Liver (tissue), 9 donors: Measurements from ENCODE around the gene KIFC1. TPM values are rescaled to one million over a fixed set of nuclear protein-coding genes. Genes with fewer than 3 reads are reported as not detected.
A peak's percentile ranks its signal among the peaks of the same experiment; 100 is the strongest.

Source experiments
- DNase-seq: peaks from one replicate; pipeline ENCODE4 v3.0.0-alpha.2; 2017; ENCODE audit warnings: low spot score
- H3K27ac ChIP-seq, 2 donors: one replicate each; pipeline ENCODE4 v1.7.0; 2013; ENCODE audit warnings: inconsistent platforms in 2 of 2, low read length in 2 of 2, control low read depth in 1 of 2, low read depth in 1 of 2, mild to moderate bottlenecking in 1 of 2
- H3K27me3 ChIP-seq, 4 donors: one replicate each; pipeline versions ENCODE4 v1.6.1 to v1.7.0; 2013; ENCODE audit warnings: low read length in 3 of 4, inconsistent platforms in 1 of 4, mild to moderate bottlenecking in 1 of 4, moderate library complexity in 1 of 4; ENCODE audit not compliant: control insufficient read depth in 4 of 4, insufficient read depth in 4 of 4
- H3K36me3 ChIP-seq, 4 donors: one replicate each; pipeline versions ENCODE4 v1.6.1 to v1.7.0; 2013; ENCODE audit warnings: low read length in 3 of 4, mild to moderate bottlenecking in 3 of 4, low read depth in 1 of 4, moderate library complexity in 1 of 4; ENCODE audit not compliant: control insufficient read depth in 4 of 4, insufficient read depth in 3 of 4
- H3K4me1 ChIP-seq, 4 donors: one replicate each; pipeline versions ENCODE4 v1.6.1 to v1.7.0; 2013; ENCODE audit warnings: low read length in 3 of 4, mild to moderate bottlenecking in 3 of 4, moderate library complexity in 1 of 4; ENCODE audit not compliant: control insufficient read depth in 4 of 4, insufficient read depth in 4 of 4
- H3K4me3 ChIP-seq, 3 donors: one replicate each; pipeline versions ENCODE4 v1.6.1 to v1.7.0; 2013; ENCODE audit warnings: low read length in 3 of 3, control low read depth in 1 of 3, low read depth in 1 of 3, mild to moderate bottlenecking in 1 of 3
- H3K9ac ChIP-seq, 2 donors: one replicate each; pipeline ENCODE4 v1.7.0; 2013; ENCODE audit warnings: low read length in 2 of 2, mild to moderate bottlenecking in 2 of 2, moderate library complexity in 2 of 2, control low read depth in 1 of 2, low read depth in 1 of 2
- H3K9me3 ChIP-seq, 4 donors: one replicate each; pipeline versions ENCODE4 v1.6.1 to v1.7.0; 2013; ENCODE audit warnings: low read length in 3 of 4; ENCODE audit not compliant: control insufficient read depth in 4 of 4
- CTCF ChIP-seq: fragments of 150-350 bp; IDR thresholded peaks from 2 replicates; pipeline ENCODE4 v1.5.1; 2017; ENCODE audit warnings: improper control_type of control experiment, low read depth, low read length; ENCODE audit not compliant: missing input control
- EGR1 ChIP-seq, 2 donors: IDR thresholded peaks; 2 replicates each; pipeline ENCODE4 v1.6.1; 2016 to 2018; ENCODE audit warnings: antibody characterized with exemption in 2 of 2, low read depth in 2 of 2
- FOXA1 ChIP-seq: IDR thresholded peaks from 2 replicates; pipeline ENCODE4 v1.6.1; 2016; ENCODE audit warnings: antibody characterized with exemption
- GABPA ChIP-seq, 2 donors: IDR thresholded peaks in 1 of 2; conservative IDR thresholded peaks in 1 of 2; 2 replicates each; pipeline ENCODE4 v1.6.1; 2016; ENCODE audit warnings: antibody characterized with exemption in 2 of 2, mild to moderate bottlenecking in 1 of 2, moderate library complexity in 1 of 2
- HNF4A ChIP-seq, 2 donors: conservative IDR thresholded peaks; 2 replicates each; pipeline ENCODE4 v1.6.1; 2016; ENCODE audit warnings: antibody characterized with exemption in 2 of 2, mild to moderate bottlenecking in 2 of 2
- JUND ChIP-seq, 2 donors: IDR thresholded peaks; 2 replicates each; pipeline ENCODE4 v1.6.1; 2016; ENCODE audit warnings: antibody characterized with exemption in 2 of 2
- MAX ChIP-seq: IDR thresholded peaks from 2 replicates; pipeline ENCODE4 v1.6.1; 2016; ENCODE audit warnings: antibody characterized with exemption
- RAD21 ChIP-seq, 2 donors: IDR thresholded peaks; 2 replicates each; pipeline ENCODE4 v1.6.1; 2016; ENCODE audit warnings: antibody characterized with exemption in 2 of 2, mild to moderate bottlenecking in 2 of 2
- REST ChIP-seq: IDR thresholded peaks from 2 replicates; pipeline ENCODE4 v1.6.1; 2016; ENCODE audit warnings: antibody characterized with exemption, mild to moderate bottlenecking
- RXRA ChIP-seq, 2 donors: IDR thresholded peaks; 2 replicates each; pipeline ENCODE4 v1.6.1; 2017 to 2018; ENCODE audit warnings: antibody characterized with exemption in 2 of 2, mild to moderate bottlenecking in 1 of 2
- SP1 ChIP-seq: IDR thresholded peaks from 2 replicates; pipeline ENCODE4 v1.6.1; 2018; ENCODE audit warnings: antibody characterized with exemption, mild to moderate bottlenecking
- TAF1 ChIP-seq: conservative IDR thresholded peaks from 2 replicates; pipeline ENCODE4 v1.6.1; 2016; ENCODE audit warnings: antibody characterized with exemption, mild to moderate bottlenecking
- YY1 ChIP-seq: IDR thresholded peaks from 2 replicates; pipeline ENCODE4 v1.6.1; 2016; ENCODE audit warnings: antibody characterized with exemption, mild to moderate bottlenecking
- WGBS: extraction: QIAGEN DNeasy Blood & Tissue Kit; methylation state at CpG from one replicate; pipeline ENCODE4 v1.1.7; 2013; 5-methylcytosine and 5-hydroxymethylcytosine counted together
- polyA plus RNA-seq, 2 donors: library from polyadenylated mRNA; stranded (reverse) in 1 of 2; unstranded in 1 of 2; fragments of 200-250 nt in 1 of 2; fragments of >200 nt in 1 of 2; fragmentation: Nextera tagmentation in 1 of 2; extraction: Ambion mirVana in 1 of 2; gene quantifications; one replicate each; pipeline versions ENCODE4 v1.2.1 to v1.2.3, GENCODE V29; 2013 to 2015
- total RNA-seq, 2 donors: library from RNA; depleted of rRNA; stranded (reverse); fragments of >200 nt; gene quantifications; one replicate each; pipeline ENCODE4 v1.2.3, GENCODE V29; 2014
- donor health status: healthy.
- donor health status: healthy.
- donor health status: healthy.
- donor health status: healthy.
- donor health status: healthy.

Gene KIFC1
- total and polyA plus RNA-seq, 4 donors, result 0.08 to 30.0 (median 1.3) TPM

GRCh38 chr6:33406126-33406525 is 14.5 kb downstream of the KIFC1 start:
- no peaks in the 10 kb centered on the region for H3K27me3 ChIP-seq
- DNase-seq, result no peak
- no peak overlapping the region for H3K9ac ChIP-seq
- no peak overlapping the region for H3K27ac ChIP-seq
- no peak overlapping the region for H3K4me3 ChIP-seq
- peaks cover 0 to 3% (median 1%) of the 10 kb centered on the region in 4 donors for H3K4me1 ChIP-seq
- H3K36me3 ChIP-seq, result no peaks in the 10 kb centered on the region
- no peaks in the 10 kb centered on the region for H3K9me3 ChIP-seq
- 96% methylated on average over 17 of the region's 17 CpGs for WGBS
- TF ChIP-seq TAF1 (no peak), HNF4A (conservative IDR thresholded peaks at IDR 0.05) (no peak), REST (no peak), RAD21 (IDR thresholded peaks at IDR 0.05) (no peak), YY1 (no peak)

- WGBS, result 83% methylated on average over 5 of the region's 5 CpGs
- TF ChIP-seq GABPA (IDR thresholded peaks at IDR 0.05 in 1 of 2, conservative IDR thresholded peaks at IDR 0.05 in 1 of 2), result no peak
- no peak for TF ChIP-seq TAF1
- TF ChIP-seq CTCF, result peak; percentile 7
- no peak for TF ChIP-seq JUND (IDR thresholded peaks at IDR 0.05)
- TF ChIP-seq RAD21 (IDR thresholded peaks at IDR 0.05), result peak; percentile 35 to 62
- no peak for TF ChIP-seq EGR1 (IDR thresholded peaks at IDR 0.05; ENCODE audit: low read depth in 2 of 2)
- TF ChIP-seq HNF4A (conservative IDR thresholded peaks at IDR 0.05), result no peak
- Histone ChIP-seq H3K36me3 (no peaks in the 10 kb centered on the region), H3K4me1 (peaks cover 2 to 12% (median 9%) of the 10 kb centered on the region in 4 donors), H3K9ac (no peak overlapping the region), H3K4me3 (no peak overlapping the region), H3K27ac (no peak overlapping the region), H3K9me3 (no peaks in the 10 kb centered on the region), H3K27me3 (no peaks in the 10 kb centered on the region)
- DNase-seq, result no peak
Observed at GRCh38 chr6:33407132-33407718, 15.6 kb downstream of the KIFC1 start.

GRCh38 chr6:33410050-33410710 is 18.6 kb downstream of the KIFC1 start:
- TF ChIP-seq RXRA (IDR thresholded peaks at IDR 0.05), result peak in 1 of 2 donors; percentile 2
- peak in 1 of 2 donors; percentile 72 for TF ChIP-seq GABPA (IDR thresholded peaks at IDR 0.05 in 1 of 2, conservative IDR thresholded peaks at IDR 0.05 in 1 of 2)
- peak; percentile 12 for TF ChIP-seq YY1
- peak in 1 of 2 donors; percentile 6 for TF ChIP-seq RAD21 (IDR thresholded peaks at IDR 0.05)
- TF ChIP-seq TAF1, result no peak
- no peak for TF ChIP-seq EGR1 (IDR thresholded peaks at IDR 0.05; ENCODE audit: low read depth in 2 of 2)
- TF ChIP-seq REST, result no peak
- TF ChIP-seq SP1, result peak; percentile 77
- TF ChIP-seq HNF4A (conservative IDR thresholded peaks at IDR 0.05), result peak in 1 of 2 donors; percentile 60
- peak; percentile 32 for TF ChIP-seq FOXA1
- no peak for TF ChIP-seq MAX
- peaks cover 2 to 15% (median 12%) of the 10 kb centered on the region in 4 donors for H3K4me1 ChIP-seq
- H3K9me3 ChIP-seq, result no peaks in the 10 kb centered on the region
- H3K27ac ChIP-seq, result peak overlapping the region; percentile 82 to 94
- H3K9ac ChIP-seq, result peak overlapping the region; percentile 24 to 45
- peak overlapping the region; percentile 53 to 97 (median 60) for H3K4me3 ChIP-seq
- peak; percentile 96 for DNase-seq
- H3K36me3 ChIP-seq, result peaks cover 4 to 25% (median 15%) of the 10 kb centered on the region in 4 donors
- WGBS, result under 1% methylated on average over 65 of the region's 65 CpGs
- H3K27me3 ChIP-seq, result no peaks in the 10 kb centered on the region
